ENCODE measurements around the gene SYT15.
"Not testable (repeated sequence)": the region's sequence is repeated elsewhere in the genome, so short reads cannot be mapped to it uniquely, and the experiment has no call there.

Gene SYT15

GRCh38 chr10:46593307-46593706, 14.4 kb downstream of the SYT15 start:
- not testable (repeated sequence) for H3K9me3 ChIP-seq (ENCODE audit: control insufficient read depth, insufficient read depth, low read length); H3K4me3 ChIP-seq (ENCODE audit: low read length); H3K79me2 ChIP-seq (ENCODE audit: control insufficient read depth, low read length); H3K27me3 ChIP-seq (ENCODE audit: control insufficient read depth, low read length); H4K20me1 ChIP-seq (ENCODE audit: control insufficient read depth, insufficient read depth, low read depth, low read length); H3K9me2 ChIP-seq (replicated peaks; ENCODE audit: control insufficient read depth, low read length); H3K27ac ChIP-seq (ENCODE audit: low read depth, low read length); H3F3A ChIP-seq (ENCODE audit: control insufficient read depth, insufficient read depth); H3K4me2 ChIP-seq (ENCODE audit: low read length); H3K36me3 ChIP-seq (ENCODE audit: control insufficient read depth, low read length); H3K4me1 ChIP-seq (ENCODE audit: control insufficient read depth, low read length)

GRCh38 chr10:46594453-46595063, 15.6 kb downstream of the SYT15 start:
- H3K4me3 ChIP-seq (ENCODE audit: low read length); H4K20me1 ChIP-seq (ENCODE audit: control insufficient read depth, insufficient read depth, low read depth, low read length); H3K27ac ChIP-seq (ENCODE audit: low read depth, low read length): not testable (repeated sequence)

GRCh38 chr10:46596570-46596969, 17.6 kb downstream of the SYT15 start:
- H3K4me3 ChIP-seq (ENCODE audit: low read length); H3F3A ChIP-seq (ENCODE audit: control insufficient read depth, insufficient read depth); H3K79me2 ChIP-seq (ENCODE audit: control insufficient read depth, low read length); H3K27me3 ChIP-seq (ENCODE audit: control insufficient read depth, low read length); H4K20me1 ChIP-seq (ENCODE audit: control insufficient read depth, insufficient read depth, low read depth, low read length); H3K27ac ChIP-seq (ENCODE audit: low read depth, low read length); H3K36me3 ChIP-seq (ENCODE audit: control insufficient read depth, low read length); H3K4me2 ChIP-seq (ENCODE audit: low read length); H3K9me3 ChIP-seq (ENCODE audit: control insufficient read depth, insufficient read depth, low read length); H3K9me2 ChIP-seq (replicated peaks; ENCODE audit: control insufficient read depth, low read length); H3K4me1 ChIP-seq (ENCODE audit: control insufficient read depth, low read length): not testable (repeated sequence)

More at GRCh38 chr10:46594453-46595063, 15.6 kb downstream of the SYT15 start:
- not testable (repeated sequence) for H3K27me3 ChIP-seq (ENCODE audit: control insufficient read depth, low read length); H3K79me2 ChIP-seq (ENCODE audit: control insufficient read depth, low read length); H3K4me2 ChIP-seq (ENCODE audit: low read length); H3K9me3 ChIP-seq (ENCODE audit: control insufficient read depth, insufficient read depth, low read length); H3K36me3 ChIP-seq (ENCODE audit: control insufficient read depth, low read length); H3K9me2 ChIP-seq (replicated peaks; ENCODE audit: control insufficient read depth, low read length); H3F3A ChIP-seq (ENCODE audit: control insufficient read depth, insufficient read depth); H3K4me1 ChIP-seq (ENCODE audit: control insufficient read depth, low read length)

- H3K79me2 ChIP-seq (ENCODE audit: control insufficient read depth, low read length); H4K20me1 ChIP-seq (ENCODE audit: control insufficient read depth, insufficient read depth, low read depth, low read length); H3K4me1 ChIP-seq (ENCODE audit: control insufficient read depth, low read length); H3K9me3 ChIP-seq (ENCODE audit: control insufficient read depth, insufficient read depth, low read length); H3K36me3 ChIP-seq (ENCODE audit: control insufficient read depth, low read length); H3K9me2 ChIP-seq (replicated peaks; ENCODE audit: control insufficient read depth, low read length); H3F3A ChIP-seq (ENCODE audit: control insufficient read depth, insufficient read depth); H3K27ac ChIP-seq (ENCODE audit: low read depth, low read length); H3K27me3 ChIP-seq (ENCODE audit: control insufficient read depth, low read length): not testable (repeated sequence)
- H3K4me3 ChIP-seq (ENCODE audit: low read length), result 0 out of 2 replicates have a peak overlapping the region, but pooled peaks have one; percentile 28
- 0 out of 2 replicates have a peak overlapping the region, but pooled peaks have one; percentile 26 for H3K4me2 ChIP-seq (ENCODE audit: low read length)
Observed at GRCh38 chr10:46597616-46598246, 18.8 kb downstream of the SYT15 start.

GRCh38 chr10:46600516-46600915, 21.6 kb downstream of the SYT15 start:
- H3K27ac ChIP-seq (ENCODE audit: low read depth, low read length); H3K4me2 ChIP-seq (ENCODE audit: low read length); H3K9me3 ChIP-seq (ENCODE audit: control insufficient read depth, insufficient read depth, low read length); H3K27me3 ChIP-seq (ENCODE audit: control insufficient read depth, low read length); H3K79me2 ChIP-seq (ENCODE audit: control insufficient read depth, low read length); H4K20me1 ChIP-seq (ENCODE audit: control insufficient read depth, insufficient read depth, low read depth, low read length); H3F3A ChIP-seq (ENCODE audit: control insufficient read depth, insufficient read depth); H3K36me3 ChIP-seq (ENCODE audit: control insufficient read depth, low read length); H3K4me1 ChIP-seq (ENCODE audit: control insufficient read depth, low read length); H3K9me2 ChIP-seq (replicated peaks; ENCODE audit: control insufficient read depth, low read length); H3K4me3 ChIP-seq (ENCODE audit: low read length): not testable (repeated sequence)

- not testable (repeated sequence) for H3K4me2 ChIP-seq (ENCODE audit: low read length); H3K27me3 ChIP-seq (ENCODE audit: control insufficient read depth, low read length); H3F3A ChIP-seq (ENCODE audit: control insufficient read depth, insufficient read depth); H3K4me1 ChIP-seq (ENCODE audit: control insufficient read depth, low read length); H3K36me3 ChIP-seq (ENCODE audit: control insufficient read depth, low read length); H3K9me3 ChIP-seq (ENCODE audit: control insufficient read depth, insufficient read depth, low read length); H3K79me2 ChIP-seq (ENCODE audit: control insufficient read depth, low read length); H3K27ac ChIP-seq (ENCODE audit: low read depth, low read length); H4K20me1 ChIP-seq (ENCODE audit: control insufficient read depth, insufficient read depth, low read depth, low read length); H3K4me3 ChIP-seq (ENCODE audit: low read length); H3K9me2 ChIP-seq (replicated peaks; ENCODE audit: control insufficient read depth, low read length)
Observed at GRCh38 chr10:46615540-46615939, 36.6 kb downstream of the SYT15 start.

GRCh38 chr10:46616227-46616626, 37.3 kb downstream of the SYT15 start:
- not testable (repeated sequence) for H3K79me2 ChIP-seq (ENCODE audit: control insufficient read depth, low read length); H3K4me2 ChIP-seq (ENCODE audit: low read length); H3K27me3 ChIP-seq (ENCODE audit: control insufficient read depth, low read length); H4K20me1 ChIP-seq (ENCODE audit: control insufficient read depth, insufficient read depth, low read depth, low read length); H3K4me3 ChIP-seq (ENCODE audit: low read length); H3K9me3 ChIP-seq (ENCODE audit: control insufficient read depth, insufficient read depth, low read length); H3F3A ChIP-seq (ENCODE audit: control insufficient read depth, insufficient read depth); H3K36me3 ChIP-seq (ENCODE audit: control insufficient read depth, low read length); H3K4me1 ChIP-seq (ENCODE audit: control insufficient read depth, low read length); H3K27ac ChIP-seq (ENCODE audit: low read depth, low read length); H3K9me2 ChIP-seq (replicated peaks; ENCODE audit: control insufficient read depth, low read length)

- not testable (repeated sequence) for H3K4me3 ChIP-seq (ENCODE audit: low read length); H3K27ac ChIP-seq (ENCODE audit: low read depth, low read length); H3K4me2 ChIP-seq (ENCODE audit: low read length); H3K9me3 ChIP-seq (ENCODE audit: control insufficient read depth, insufficient read depth, low read length); H3K36me3 ChIP-seq (ENCODE audit: control insufficient read depth, low read length); H3K79me2 ChIP-seq (ENCODE audit: control insufficient read depth, low read length); H3K9me2 ChIP-seq (replicated peaks; ENCODE audit: control insufficient read depth, low read length); H3K27me3 ChIP-seq (ENCODE audit: control insufficient read depth, low read length); H3F3A ChIP-seq (ENCODE audit: control insufficient read depth, insufficient read depth); H3K4me1 ChIP-seq (ENCODE audit: control insufficient read depth, low read length); H4K20me1 ChIP-seq (ENCODE audit: control insufficient read depth, insufficient read depth, low read depth, low read length)
Observed at GRCh38 chr10:46617134-46617533, 38.2 kb downstream of the SYT15 start.
